B cell (primary cell): Measurements from ENCODE around the gene EVI2B. TPM values are rescaled to one million over a fixed set of nuclear protein-coding genes. Genes with fewer than 3 reads are reported as not detected.

Source experiments
- ATAC-seq: fragments of 200-7000 bp; cut with Tn5 transposase; one replicate; pipeline ENCODE4 v1.10.0; 2021; ENCODE audit warnings: low read depth, mild to moderate bottlenecking, moderate number of reproducible peaks, moderate library complexity
- CTCF ChIA-PET: fragments of 350-600 bp; sonication (Branson Sonifier 250); formaldehyde crosslinking; loops from one replicate; lab custom pipeline; 2021; ENCODE audit warnings: antibody characterized with exemption, inconsistent platforms; lab: Charles Lee
- POLR2A ChIA-PET: fragments of 350-600 bp; sonication (Branson Sonifier 250); formaldehyde crosslinking; loops from one replicate; lab custom pipeline; 2021; ENCODE audit warnings: antibody characterized with exemption; lab: Charles Lee
- DNase-seq: peaks from one replicate; pipeline ENCODE4 v3.0.0; 2013
- H2AFZ ChIP-seq: 2 replicates; pipeline ENCODE4 v1.6.1; 2012; ENCODE audit warnings: mild to moderate bottlenecking, low read depth, low read length; ENCODE audit not compliant: insufficient read depth, poor library complexity, severe bottlenecking
- H3K27ac ChIP-seq, 2 donors: 1 replicate in 1 of 2; 2 replicates in 1 of 2; pipeline ENCODE4 v1.5.1; 2012 to 2013; ENCODE audit warnings: low read length in 2 of 2, mild to moderate bottlenecking in 2 of 2, moderate library complexity in 1 of 2
- H3K27me3 ChIP-seq, 4 experiments: fragments of 200-600 bp in 1 of 4; sonication (generic) in 1 of 4; replicated peaks in 1 of 4; 1 replicate in 2 of 4; 2 replicates in 2 of 4; pipeline versions ENCODE4 v1.6.1 to v1.7.0; 2013 to 2016; ENCODE audit warnings: low read length in 3 of 4, mild to moderate bottlenecking in 2 of 4, mixed read lengths in 1 of 4, moderate library complexity in 1 of 4; ENCODE audit not compliant: insufficient read depth in 4 of 4, control insufficient read depth in 3 of 4; ENCODE audit errors: control extremely low read depth in 1 of 4
- H3K36me3 ChIP-seq, 2 experiments: replicated peaks in 1 of 2; 1 replicate in 1 of 2; 2 replicates in 1 of 2; pipeline versions ENCODE4 v1.6.1 to v1.7.1; 2013; ENCODE audit warnings: low read length in 1 of 2; ENCODE audit not compliant: insufficient read depth in 2 of 2, control insufficient read depth in 1 of 2; ENCODE audit errors: control extremely low read depth in 1 of 2, extremely low read depth in 1 of 2
- H3K4me1 ChIP-seq, 2 donors: fragments of 200-600 bp in 1 of 2; sonication (generic) in 1 of 2; 1 replicate in 1 of 2; 2 replicates in 1 of 2; pipeline versions ENCODE4 v1.5.1 to v1.6.1; 2013 to 2017; ENCODE audit warnings: low read length in 2 of 2; ENCODE audit not compliant: control insufficient read depth in 2 of 2, insufficient read depth in 2 of 2
- H3K4me2 ChIP-seq: replicated peaks from 2 replicates; pipeline ENCODE3; 2012; ENCODE audit warnings: mild to moderate bottlenecking, low read depth, low read length; ENCODE audit not compliant: poor library complexity, severe bottlenecking
- H3K4me3 ChIP-seq, 5 experiments: fragments of 200-600 bp in 1 of 5; sonication (generic) in 1 of 5; 1 replicate in 3 of 5; 2 replicates in 2 of 5; pipeline versions ENCODE4 v1.5.1 to v1.7.0; 2011 to 2016; ENCODE audit warnings: low read length in 4 of 5, mild to moderate bottlenecking in 4 of 5, low read depth in 2 of 5, control low read depth in 1 of 5, moderate library complexity in 1 of 5; ENCODE audit not compliant: insufficient read depth in 1 of 5; ENCODE audit errors: control extremely low read depth in 1 of 5, extremely low read depth in 1 of 5
- H3K79me2 ChIP-seq: fragments of 200-600 bp; sonication (generic); one replicate; pipeline ENCODE4 v1.6.0; 2016; ENCODE audit warnings: low read length; ENCODE audit not compliant: control insufficient read depth, insufficient read depth
- H3K9ac ChIP-seq: fragments of 200-600 bp; sonication (generic); 2 replicates; pipeline ENCODE4 v1.6.1; 2017; ENCODE audit warnings: mild to moderate bottlenecking, low read length, moderate library complexity
- H3K9me3 ChIP-seq, 3 donors: one replicate each; pipeline versions ENCODE4 v1.6.1 to v1.7.1; 2013; ENCODE audit warnings: low read length in 2 of 3; ENCODE audit not compliant: control insufficient read depth in 2 of 3, insufficient read depth in 1 of 3; ENCODE audit errors: control extremely low read depth in 1 of 3
- H4K20me1 ChIP-seq: 2 replicates; pipeline ENCODE4 v1.6.0; 2012; ENCODE audit warnings: mild to moderate bottlenecking, low read length; ENCODE audit not compliant: insufficient read depth, control insufficient read depth, poor library complexity, severe bottlenecking
- H3K27ac Mint-ChIP-seq: one replicate; pipeline ENCODE4 v1.8.0; 2021; ENCODE audit warnings: mixed read lengths
- H3K27me3 Mint-ChIP-seq: one replicate; pipeline ENCODE4 v1.8.0; 2021; ENCODE audit warnings: mixed read lengths
- H3K4me1 Mint-ChIP-seq: one replicate; pipeline ENCODE4 v1.8.0; 2021; ENCODE audit warnings: mixed read lengths
- H3K4me3 Mint-ChIP-seq: one replicate; pipeline ENCODE4 v1.8.0; 2021; ENCODE audit warnings: mixed read lengths
- H3K9me3 Mint-ChIP-seq: one replicate; pipeline ENCODE4 v1.8.0; 2022; ENCODE audit warnings: mixed read lengths; ENCODE audit not compliant: insufficient read depth
- EZH2 ChIP-seq: IDR thresholded peaks from 2 replicates; pipeline ENCODE4 v1.6.1; 2012; ENCODE audit warnings: borderline replicate concordance, low read depth, mild to moderate bottlenecking, moderate library complexity, low read length; ENCODE audit not compliant: insufficient read depth, poor library complexity, severe bottlenecking
- WGBS: methylation state at CpG from one replicate; pipeline ENCODE4 v1.1.5; 2013; ENCODE audit warnings: missing lambda C conversion rate; ENCODE audit not compliant: insufficient coverage; 5-methylcytosine and 5-hydroxymethylcytosine counted together
- intact Hi-C: fragments of 100-400 bp; cut with micrococcal nuclease; formaldehyde crosslinking; loops from one replicate; pipeline ENCODE4 v1.10.0; 2022
- polyA plus RNA-seq: library from polyadenylated mRNA; depleted of rRNA; stranded (reverse); fragments of >200 nt; gene quantifications from 2 replicates; pipeline ENCODE4 v1.2.3, GENCODE V29; 2012
- total RNA-seq, 2 donors: library from RNA; stranded (reverse); fragments of 120-200 nt in 1 of 2; gene quantifications; 1 replicate in 1 of 2; 2 replicates in 1 of 2; pipeline versions ENCODE4 v1.2.3 to v1.2.4, GENCODE V29; 2013 to 2022
- TF ChIP-seq, protein P1 (sequence below): fragments of 200-600 bp; IDR thresholded peaks from one replicate; pipeline ENCODE4 v1.8.0; 2022; ENCODE audit warnings: antibody characterized with exemption, mild to moderate bottlenecking

EVI2B gene
- total and polyA plus RNA-seq, 2 donors (not counting 1 experiment from before 2014, with no cell fraction given), result 132 to 135 TPM

DNA sequence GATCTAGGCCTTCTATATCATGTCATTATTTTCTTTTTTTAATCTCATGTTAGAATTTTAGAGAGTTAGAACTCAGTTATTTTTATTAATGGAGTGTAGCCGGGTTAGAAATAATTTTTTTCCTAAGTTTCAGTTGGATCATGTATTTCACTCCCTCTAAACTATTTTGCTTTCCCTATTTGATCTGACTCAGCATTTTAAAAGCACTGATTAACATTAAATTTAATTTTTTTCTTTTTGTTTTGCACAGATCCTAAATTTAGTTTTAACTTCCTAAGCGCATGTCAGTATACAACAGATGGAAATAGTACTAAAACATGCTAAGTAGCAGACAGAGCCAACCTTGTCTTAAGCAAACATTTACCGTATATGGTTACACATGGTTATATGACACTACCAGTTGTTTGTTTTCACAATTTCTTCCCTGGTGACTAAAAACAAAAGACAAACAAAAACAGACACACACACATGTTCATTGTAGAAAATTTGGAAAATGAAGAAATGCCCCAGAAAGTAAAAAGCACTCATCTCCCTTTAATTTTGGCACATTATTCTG is 44.1 kb upstream of the EVI2B start:
- intact Hi-C loops, result no loop called here
- H3K36me3 ChIP-seq, result peaks cover 4 to 21% of the 10 kb centered on the region in 2 experiments
- ChIA-PET CTCF (interaction anchor here (0.8 kb wide), 1 partner anchor 15 kb away, joined by 3 read pairs; no protein-coding TSS in a partner anchor), POLR2A (no interaction called here)
- Mint-ChIP-seq H3K9me3 (no peaks in the 10 kb centered on the region), H3K4me3 (no peak overlapping the region), H3K27me3 (no peaks in the 10 kb centered on the region), H3K27ac (no peak overlapping the region), H3K4me1 (no peaks in the 10 kb centered on the region)
- H3K9ac ChIP-seq, result no peak overlapping the region
- no peak overlapping the region for H3K27ac ChIP-seq
- no peak overlapping the region for H3K4me3 ChIP-seq
- ATAC-seq, result no peak
- H3K4me2 ChIP-seq, result no peak overlapping the region
- no peaks in the 10 kb centered on the region for H3K79me2 ChIP-seq
- DNase-seq, result no peak
- WGBS, result no CpG with 5 or more reads among the region's 3 CpGs
- no peak for TF ChIP-seq EZH2
- TF ChIP-seq, protein P1, sequence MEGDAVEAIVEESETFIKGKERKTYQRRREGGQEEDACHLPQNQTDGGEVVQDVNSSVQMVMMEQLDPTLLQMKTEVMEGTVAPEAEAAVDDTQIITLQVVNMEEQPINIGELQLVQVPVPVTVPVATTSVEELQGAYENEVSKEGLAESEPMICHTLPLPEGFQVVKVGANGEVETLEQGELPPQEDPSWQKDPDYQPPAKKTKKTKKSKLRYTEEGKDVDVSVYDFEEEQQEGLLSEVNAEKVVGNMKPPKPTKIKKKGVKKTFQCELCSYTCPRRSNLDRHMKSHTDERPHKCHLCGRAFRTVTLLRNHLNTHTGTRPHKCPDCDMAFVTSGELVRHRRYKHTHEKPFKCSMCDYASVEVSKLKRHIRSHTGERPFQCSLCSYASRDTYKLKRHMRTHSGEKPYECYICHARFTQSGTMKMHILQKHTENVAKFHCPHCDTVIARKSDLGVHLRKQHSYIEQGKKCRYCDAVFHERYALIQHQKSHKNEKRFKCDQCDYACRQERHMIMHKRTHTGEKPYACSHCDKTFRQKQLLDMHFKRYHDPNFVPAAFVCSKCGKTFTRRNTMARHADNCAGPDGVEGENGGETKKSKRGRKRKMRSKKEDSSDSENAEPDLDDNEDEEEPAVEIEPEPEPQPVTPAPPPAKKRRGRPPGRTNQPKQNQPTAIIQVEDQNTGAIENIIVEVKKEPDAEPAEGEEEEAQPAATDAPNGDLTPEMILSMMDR, result no peak
- no peaks in the 10 kb centered on the region for H3K9me3 ChIP-seq
- no peak overlapping the region for H2AFZ ChIP-seq
- H3K4me1 ChIP-seq, result no peaks in the 10 kb centered on the region
- no peaks in the 10 kb centered on the region for H3K27me3 ChIP-seq
- no peaks in the 10 kb centered on the region for H4K20me1 ChIP-seq

DNA sequence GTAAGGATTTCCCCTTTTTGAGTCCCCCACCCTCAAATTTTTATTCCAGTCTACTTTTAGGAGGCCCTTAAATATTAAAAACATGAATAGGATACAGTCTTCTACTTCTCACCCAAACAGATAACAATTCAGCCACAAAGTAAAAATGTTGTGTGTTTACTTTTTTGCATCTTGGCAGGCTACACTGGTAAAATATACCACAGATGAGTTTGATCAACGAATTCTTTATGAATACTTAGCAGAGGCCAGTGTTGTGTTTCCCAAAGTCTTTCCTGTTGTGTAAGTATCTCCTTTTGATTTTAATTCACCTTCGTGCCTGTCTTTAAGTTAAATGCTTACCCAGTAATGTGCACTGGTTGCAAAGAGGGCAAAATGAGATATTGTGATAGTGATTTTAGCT is 43.2 kb upstream of the EVI2B start:
- no peak overlapping the region for H3K27ac Mint-ChIP-seq
- Histone ChIP-seq H3K27ac (no peak overlapping the region), H2AFZ (no peak overlapping the region), H3K4me1 (no peaks in the 10 kb centered on the region), H3K4me3 (no peak overlapping the region), H3K79me2 (no peaks in the 10 kb centered on the region), H3K4me2 (no peak overlapping the region), H3K9me3 (no peaks in the 10 kb centered on the region), H3K9ac (no peak overlapping the region), H3K36me3 (peaks cover 4 to 26% of the 10 kb centered on the region in 2 experiments), H3K27me3 (no peaks in the 10 kb centered on the region), H4K20me1 (no peaks in the 10 kb centered on the region)
- POLR2A ChIA-PET, result no interaction called here
- ATAC-seq (no peak), DNase-seq (no peak)
- CTCF ChIA-PET, result interaction anchor here (0.8 kb wide), 1 partner anchor 16 kb away, joined by 3 read pairs; no protein-coding TSS in a partner anchor
- no peak for TF ChIP-seq EZH2
- TF ChIP-seq, protein P1, result no peak
- WGBS, result no CpG with 5 or more reads among the region's 2 CpGs
- intact Hi-C loops, result no loop called here
- H3K4me1 Mint-ChIP-seq, result no peaks in the 10 kb centered on the region
- H3K9me3 Mint-ChIP-seq, result no peaks in the 10 kb centered on the region
- no peak overlapping the region for H3K4me3 Mint-ChIP-seq
- no peaks in the 10 kb centered on the region for H3K27me3 Mint-ChIP-seq
